Neural cell (in vitro differentiated cells): ENCODE measurements around the gene MAGT1. TPM values are rescaled to one million over a fixed set of nuclear protein-coding genes. Genes with fewer than 3 reads are reported as not detected.

Experiments
- H2AFZ ChIP-seq: fragments of 200-600, 300-800 bp; sonication (generic), shearing (Covaris generic); 2 replicates; pipeline ENCODE4 v1.6.0; 2014; ENCODE audit warnings: low read depth, mild to moderate bottlenecking, antibody characterized with exemption, low read length, moderate library complexity
- H3F3A ChIP-seq: fragments of 200-600 bp; shearing (Covaris generic); 2 replicates; pipeline ENCODE4 v1.6.1; 2016; ENCODE audit warnings: mild to moderate bottlenecking, moderate library complexity, mixed read lengths, antibody characterized with exemption, low read length; ENCODE audit not compliant: insufficient read depth, poor library complexity, severe bottlenecking
- H3K27ac ChIP-seq: fragments of 200-600, 300-800 bp; sonication (generic), shearing (Covaris generic); 2 replicates; pipeline ENCODE4 v1.5.1; 2014; ENCODE audit warnings: mild to moderate bottlenecking, low read length, moderate library complexity
- H3K27me3 ChIP-seq: fragments of 300-800, 200-600 bp; sonication (generic), shearing (Covaris generic); 2 replicates; pipeline ENCODE4 v1.6.0; 2014; ENCODE audit warnings: mild to moderate bottlenecking, low read depth, low read length, moderate library complexity; ENCODE audit not compliant: insufficient read depth
- H3K36me3 ChIP-seq: fragments of 300-800, 200-600 bp; sonication (generic), shearing (Covaris generic); 2 replicates; pipeline ENCODE4 v1.5.1; 2014; ENCODE audit warnings: mild to moderate bottlenecking, antibody characterized with exemption, low read length, moderate library complexity; ENCODE audit not compliant: insufficient read depth
- H3K4me2 ChIP-seq: fragments of 300-800, 200-600 bp; sonication (generic), shearing (Covaris generic); 2 replicates; pipeline ENCODE4 v1.6.0; 2014; ENCODE audit warnings: mild to moderate bottlenecking, low read length
- H3K4me3 ChIP-seq: fragments of 300-800, 200-600 bp; sonication (generic), shearing (Covaris generic); 2 replicates; pipeline ENCODE4 v1.5.1; 2014; ENCODE audit warnings: mild to moderate bottlenecking, low read length, moderate library complexity
- H3K79me2 ChIP-seq: fragments of 200-600 bp; shearing (Covaris generic); replicated peaks from 2 replicates; pipeline ENCODE4 v1.6.0; 2014; ENCODE audit warnings: mild to moderate bottlenecking, low read length, moderate library complexity; ENCODE audit not compliant: insufficient read depth
- H3K9ac ChIP-seq: fragments of 300-800, 200-600 bp; sonication (generic), shearing (Covaris generic); 2 replicates; pipeline ENCODE4 v1.6.1; 2016; ENCODE audit warnings: mild to moderate bottlenecking, low read length, mixed read lengths
- H3K9me2 ChIP-seq: fragments of 200-600 bp; shearing (Covaris generic); 2 replicates; pipeline ENCODE4 v1.6.1; 2016; ENCODE audit warnings: mild to moderate bottlenecking, low read length, mixed read lengths; ENCODE audit not compliant: insufficient read depth
- H3K9me3 ChIP-seq: fragments of 200-600, 300-800 bp; sonication (generic), shearing (Covaris generic); 2 replicates; pipeline ENCODE4 v1.6.1; 2016; ENCODE audit warnings: mild to moderate bottlenecking, mixed run types, low read length, moderate library complexity, mixed read lengths
- H4K20me1 ChIP-seq: fragments of 200-600 bp; shearing (Covaris generic); 2 replicates; pipeline ENCODE4 v1.6.1; 2016; ENCODE audit warnings: mild to moderate bottlenecking, mixed run types; ENCODE audit not compliant: insufficient read depth
- CTCF ChIP-seq: fragments of 450-650 bp; IDR thresholded peaks from 2 replicates; pipeline ENCODE4 v1.5.1; 2014; ENCODE audit warnings: antibody characterized with exemption, mild to moderate bottlenecking, moderate library complexity; ENCODE audit not compliant: poor library complexity, severe bottlenecking
- EP300 ChIP-seq: fragments of 450-650 bp; conservative IDR thresholded peaks from 2 replicates; pipeline ENCODE4 v1.6.1; 2014; ENCODE audit warnings: antibody characterized with exemption, mild to moderate bottlenecking, moderate library complexity; ENCODE audit not compliant: poor library complexity, severe bottlenecking
- EZH2 ChIP-seq: fragments of 200-600, 300-800 bp; shearing (Covaris generic), sonication (generic); IDR thresholded peaks from 2 replicates; pipeline ENCODE4 v1.6.1; 2014; ENCODE audit warnings: antibody characterized with exemption, low read length, borderline replicate concordance, mild to moderate bottlenecking; ENCODE audit not compliant: insufficient read depth, poor library complexity, severe bottlenecking
- MXI1 ChIP-seq: fragments of 450-650 bp; conservative IDR thresholded peaks from 2 replicates; pipeline ENCODE4 v1.6.1; 2014; ENCODE audit warnings: antibody characterized with exemption, mild to moderate bottlenecking; ENCODE audit not compliant: poor library complexity, severe bottlenecking
- POLR2AphosphoS5 ChIP-seq: IDR thresholded peaks from 2 replicates; pipeline ENCODE4 v1.6.1; 2012
- RAD21 ChIP-seq: fragments of 450-650 bp; conservative IDR thresholded peaks from 2 replicates; pipeline ENCODE4 v1.6.1; 2014; ENCODE audit warnings: antibody characterized with exemption, mild to moderate bottlenecking, moderate library complexity
- REST ChIP-seq: IDR thresholded peaks from 2 replicates; pipeline ENCODE4 v1.6.1; 2012; ENCODE audit warnings: borderline replicate concordance
- SMC3 ChIP-seq: fragments of 450-650 bp; conservative IDR thresholded peaks from 2 replicates; pipeline ENCODE4 v1.6.1; 2014; ENCODE audit warnings: antibody characterized with exemption, mild to moderate bottlenecking, moderate library complexity; ENCODE audit not compliant: poor library complexity
- TAF1 ChIP-seq: IDR thresholded peaks from 2 replicates; pipeline ENCODE4 v1.6.1; 2012; ENCODE audit warnings: low read depth
- polyA plus RNA-seq: library from polyadenylated mRNA; depleted of rRNA; stranded (reverse); fragments of >200 nt; gene quantifications from 2 replicates; pipeline ENCODE4 v1.2.3, GENCODE V29; 2014
- small RNA-seq, 3 experiments: library from RNA; depleted of rRNA; stranded (forward); fragments of <200 nt; gene quantifications; one replicate each; pipeline ENCODE3, GENCODE V24; 2012

The MAGT1 gene
- polyA plus RNA-seq, 1 donor from 2014 or later, result 3.6 TPM

- no peaks in the 10 kb centered on the region for H3K9me3 ChIP-seq
- no peak overlapping the region for H3K9ac ChIP-seq
- H3K4me3 ChIP-seq, result no peak overlapping the region
- H3K27ac ChIP-seq, result no peak overlapping the region
- no peaks in the 10 kb centered on the region for H3F3A ChIP-seq
- H3K36me3 ChIP-seq, result no peaks in the 10 kb centered on the region
- H3K9me2 ChIP-seq, result no peaks in the 10 kb centered on the region
- H2AFZ ChIP-seq, result no peak overlapping the region
- peaks cover 57% of the 10 kb centered on the region for H3K79me2 ChIP-seq
- no peaks in the 10 kb centered on the region for H3K27me3 ChIP-seq
- TF ChIP-seq RAD21, result no peak
- TF ChIP-seq EP300, result no peak
- no peak for TF ChIP-seq EZH2
- TF ChIP-seq SMC3, result no peak
- TF ChIP-seq REST, result no peak
- no peak for TF ChIP-seq CTCF
- TF ChIP-seq TAF1, result no peak
- TF ChIP-seq POLR2AphosphoS5, result no peak
- no peak for TF ChIP-seq MXI1
- no peak overlapping the region for H3K4me2 ChIP-seq
- no peaks in the 10 kb centered on the region for H4K20me1 ChIP-seq
These were observed 118.6 kb downstream of the MAGT1 start for GRCh38 chrX:77776659-77777058.

Small RNAs within 50 kb of the gene (small RNA-seq; reads per million reads assigned to genes)
- gene RN7SL460P, result 0 reads per million in 3 experiments
- gene RNU6-854P, result 0 reads per million in 3 experiments

Other genes with a start within 250 kb of the MAGT1 start
- gene ATRX, start 109.2 kb downstream of the MAGT1 start, polyA plus RNA-seq, result 60.9 and 64.0 TPM in 2 replicates
- gene COX7B, start 4.0 kb upstream of the MAGT1 start, polyA plus RNA-seq, result 1,191 and 1,214 TPM in 2 replicates
- gene ATP7A, start 15.3 kb upstream of the MAGT1 start, polyA plus RNA-seq, result 4.9 and 6.2 TPM in 2 replicates
- gene PGAM4, start 74.2 kb upstream of the MAGT1 start, polyA plus RNA-seq, result not detected in 2 replicates
- 381 and 425 TPM in 2 replicates for gene PGK1, start 208.8 kb upstream of the MAGT1 start, polyA plus RNA-seq
- gene TAF9B, start 244.2 kb upstream of the MAGT1 start, polyA plus RNA-seq, result 38.5 and 49.1 TPM in 2 replicates